Heart left ventricle (tissue), 16 donors: Measurements from ENCODE around the gene SPATA21. TPM values are rescaled to one million over a fixed set of nuclear protein-coding genes. Genes with fewer than 3 reads are reported as not detected.

Experiments used
- ATAC-seq, 4 donors: fragments of 200-7000 bp; cut with Tn5 transposase; one replicate each; pipeline ENCODE4 v1.9.1; 2020 to 2022; ENCODE audit warnings: moderate library complexity in 4 of 4, mild to moderate bottlenecking in 3 of 4, moderate number of reproducible peaks in 1 of 4
- DNase-seq, 5 donors: peaks; one replicate each; pipeline ENCODE4 v3.0.0-alpha.2; 2020
- H3K27ac ChIP-seq, 12 donors: fragments of 200-600 bp; sonication (generic) in 4 of 12; one replicate each; pipeline versions ENCODE4 v1.5.0 to v1.8.0; 2016 to 2022; ENCODE audit warnings: mild to moderate bottlenecking in 2 of 12
- H3K27me3 ChIP-seq, 9 donors: fragments of 200-600 bp; sonication (generic) in 2 of 9; one replicate each; pipeline versions ENCODE4 v1.5.1 to v1.8.0; 2016 to 2022; ENCODE audit warnings: mild to moderate bottlenecking in 3 of 9
- H3K36me3 ChIP-seq, 9 donors: fragments of 200-600 bp; sonication (generic) in 2 of 9; one replicate each; pipeline versions ENCODE4 v1.5.0 to v1.8.0; 2018 to 2022; ENCODE audit warnings: mild to moderate bottlenecking in 2 of 9
- H3K4me1 ChIP-seq, 12 donors: fragments of 200-600 bp; sonication (generic) in 4 of 12; one replicate each; pipeline versions ENCODE4 v1.5.0 to v1.8.0; 2016 to 2022; ENCODE audit warnings: mild to moderate bottlenecking in 3 of 12
- H3K4me3 ChIP-seq, 12 donors: fragments of 200-600 bp; sonication (generic) in 4 of 12; one replicate each; pipeline versions ENCODE4 v1.5.0 to v1.8.0; 2017 to 2022; ENCODE audit warnings: mild to moderate bottlenecking in 9 of 12, moderate library complexity in 4 of 12
- H3K9me3 ChIP-seq, 12 donors: fragments of 200-600 bp; sonication (generic) in 4 of 12; one replicate each; pipeline versions ENCODE4 v1.5.0 to v1.8.0; 2016 to 2022; ENCODE audit warnings: mild to moderate bottlenecking in 1 of 12
- POLR2A ChIP-seq, 2 donors: fragments of 450-650 bp; IDR thresholded peaks; one replicate each; pipeline ENCODE4 v1.6.1; 2017; ENCODE audit warnings: antibody characterized with exemption in 2 of 2, mild to moderate bottlenecking in 2 of 2, moderate library complexity in 2 of 2
- WGBS, 4 donors: extraction: QIAGEN DNeasy Blood & Tissue Kit in 2 of 4; methylation state at CpG; one replicate each; pipeline versions ENCODE4 v1.1.5 to v1.1.7; 2013 to 2018; 5-methylcytosine and 5-hydroxymethylcytosine counted together
- intact Hi-C, 10 donors: fragments of 100-400 bp; cut with DNase I; formaldehyde crosslinking; loops; one replicate each; pipeline versions ENCODE4 v1.11.1 to v1.14.2; 2022
- polyA plus RNA-seq, 2 donors: library from polyadenylated mRNA; stranded (reverse); fragments of 200-250 nt; gene quantifications; one replicate each; pipeline ENCODE4 v1.2.3, GENCODE V29; 2013
- total RNA-seq, 9 donors: library from RNA; depleted of rRNA in 2 of 9; stranded (reverse); fragments of >200 nt in 2 of 9; fragmentation: NEBNext Ultra II Directional in 3 of 9; extraction: Animal tissue kit (Norgen Biotek cat#: 25700) in 3 of 9; gene quantifications; one replicate each; pipeline versions ENCODE4 v1.1.0 to v1.2.4, GENCODE V29; 2016 to 2023
- TF ChIP-seq, protein P1 (sequence below), 12 donors: fragments of 200-600 bp; sonication (generic) in 4 of 12; IDR thresholded peaks; one replicate each; pipeline versions ENCODE4 v1.5.0 to v1.8.0; 2018 to 2022; ENCODE audit warnings: antibody characterized with exemption in 12 of 12, mild to moderate bottlenecking in 5 of 12
- donor health status: ischemic (EF 13 %, LVEDD 7.1; RV severe dilation, severe dysfunction).
- donor health status: healthy with polysubstance abuse.
- donor health status: DM: no; HTN: yes; CAD: no.
- donor health status: DM: no; HTN: no; CAD: no.
- donor health status: ischemic (EF 25% LVEDD 6.9; RV normal size, moderate dysfunction).
- donor health status: ischemic (EF 25% LVEDD 5.7; RV mildly dilated, moderate dysfunction).
- donor health status: healthy.
- donor health status: DM: yes; HTN: yes; CAD: no.
- donor health status: ischemic (EF 35%, LVEDD 5.7; RV mildly dilated, moderate dysfunction).
- donor health status: nonischemic (EF 11% LVEDD 7.7; RV severe dilation, severe dysfunction).
- donor health status: DM: yes; HTN: yes; CAD: no.
- donor health status: PGD.
- donor health status: ischemic (EF 29% LVEDD 5.4; RV normal size, mild dysfunction).
- donor health status: nonischemic (EF 23%, LVEDD 6.1; RV moderate dilation, normal function).

SPATA21 gene
- total and polyA plus RNA-seq, 11 donors: 0.06 to 0.08 TPM; not detected in 9

- intact Hi-C loops: loop anchor here in 8 of 10 donors (2.0 to 10.0 kb wide), 6 partner anchors 85 to 145 kb away; partner anchors contain the start of gene ARHGEF19 (in 1 of the 8)
- 0 to 1% (median 0%) methylated on average over 47 to 81 of the region's 81 CpGs for WGBS, 4 donors
Observed at GRCh38 chr1:16351994-16352841, 85.0 kb downstream of the SPATA21 start, which contains the start of gene FBXO42. Gene FBXO42 (minus strand): TSS chr1:16352480. CDS start chr1:16315418, 37,062 bp downstream.

GRCh38 chr1:16351456-16351993, 85.7 kb downstream of the SPATA21 start:
- ATAC-seq (no peak), DNase-seq (no peak)
- Histone ChIP-seq H3K9me3 (no peaks in the 10 kb centered on the region), H3K4me1 (peaks cover 5 to 41% (median 26%) of the 10 kb centered on the region in 12 donors), H3K27ac (peak overlapping the region; percentile 87 to 97 (median 94)), H3K27me3 (no peaks in the 10 kb centered on the region), H3K36me3 (peaks cover 0 to 8% (median 0%) of the 10 kb centered on the region in 9 donors), H3K4me3 (peak overlapping the region; percentile 70 to 99 (median 88))
- TF ChIP-seq POLR2A (IDR thresholded peaks at IDR 0.05): no peak
- TF ChIP-seq, protein P1, sequence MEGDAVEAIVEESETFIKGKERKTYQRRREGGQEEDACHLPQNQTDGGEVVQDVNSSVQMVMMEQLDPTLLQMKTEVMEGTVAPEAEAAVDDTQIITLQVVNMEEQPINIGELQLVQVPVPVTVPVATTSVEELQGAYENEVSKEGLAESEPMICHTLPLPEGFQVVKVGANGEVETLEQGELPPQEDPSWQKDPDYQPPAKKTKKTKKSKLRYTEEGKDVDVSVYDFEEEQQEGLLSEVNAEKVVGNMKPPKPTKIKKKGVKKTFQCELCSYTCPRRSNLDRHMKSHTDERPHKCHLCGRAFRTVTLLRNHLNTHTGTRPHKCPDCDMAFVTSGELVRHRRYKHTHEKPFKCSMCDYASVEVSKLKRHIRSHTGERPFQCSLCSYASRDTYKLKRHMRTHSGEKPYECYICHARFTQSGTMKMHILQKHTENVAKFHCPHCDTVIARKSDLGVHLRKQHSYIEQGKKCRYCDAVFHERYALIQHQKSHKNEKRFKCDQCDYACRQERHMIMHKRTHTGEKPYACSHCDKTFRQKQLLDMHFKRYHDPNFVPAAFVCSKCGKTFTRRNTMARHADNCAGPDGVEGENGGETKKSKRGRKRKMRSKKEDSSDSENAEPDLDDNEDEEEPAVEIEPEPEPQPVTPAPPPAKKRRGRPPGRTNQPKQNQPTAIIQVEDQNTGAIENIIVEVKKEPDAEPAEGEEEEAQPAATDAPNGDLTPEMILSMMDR (IDR thresholded peaks at IDR 0.05): no peak
- intact Hi-C loops: loop anchor here in 7 of 10 donors (5.0 to 10.0 kb wide), 5 partner anchors 84 to 144 kb away; partner anchors contain the start of gene ARHGEF19 (in 1 of the 7)
- WGBS, 4 donors: 0 to 1% (median 1%) methylated on average over 20 of the region's 20 CpGs

More at GRCh38 chr1:16351994-16352841, 85.0 kb downstream of the SPATA21 start, which contains the start of gene FBXO42:
- Histone ChIP-seq H3K4me1 (peaks cover 5 to 36% (median 26%) of the 10 kb centered on the region in 12 donors), H3K27me3 (no peaks in the 10 kb centered on the region), H3K36me3 (peaks cover 0 to 8% (median 0%) of the 10 kb centered on the region in 9 donors), H3K9me3 (no peaks in the 10 kb centered on the region), H3K4me3 (peak within 1 kb of the TSS; percentile 70 to 99 (median 88)), H3K27ac (peak within 1 kb of the TSS; percentile 87 to 97 (median 94))
- peak; percentile 90 to 98 (median 97) for ATAC-seq
- peak in 1 of 2 donors; percentile 96 for TF ChIP-seq POLR2A (IDR thresholded peaks at IDR 0.05)
- TF ChIP-seq, protein P1 (IDR thresholded peaks at IDR 0.05): peak in 11 of 12 donors; percentile 23 to 78 (median 54)
- DNase-seq: peak; percentile 92 to 96 (median 93)

DNA sequence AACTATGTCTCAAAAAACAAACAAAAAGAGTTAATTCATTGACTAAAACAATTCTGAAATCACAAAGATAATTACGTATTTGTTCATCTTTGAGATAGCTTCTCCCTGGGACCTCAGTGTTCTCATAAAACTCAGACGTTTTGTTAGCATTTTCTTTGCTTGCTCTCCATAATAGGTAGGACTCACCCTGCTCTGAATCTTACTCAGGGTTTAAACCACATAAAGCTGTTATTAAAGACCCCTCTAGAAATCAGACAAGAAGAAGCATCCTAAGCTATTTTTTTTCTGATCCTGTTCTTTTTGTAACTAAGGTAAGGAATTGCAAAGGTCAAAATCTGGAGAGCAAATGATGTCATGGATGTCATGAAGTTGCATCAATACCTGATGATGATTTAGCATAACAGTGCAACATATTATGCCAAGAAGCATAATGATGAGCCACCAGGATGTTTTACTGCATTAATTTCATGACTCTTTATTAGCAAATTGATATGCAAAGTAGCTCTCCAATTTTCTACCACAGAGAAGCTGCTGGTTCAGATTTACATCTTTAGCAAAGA, 87.3 kb downstream of the SPATA21 start:
- Histone ChIP-seq H3K9me3 (no peaks in the 10 kb centered on the region), H3K4me3 (peak overlapping the region in 4 of 12 donors; percentile 73 to 99 (median 88)), H3K4me1 (peaks cover 5 to 44% (median 26%) of the 10 kb centered on the region in 12 donors), H3K27ac (peak overlapping the region in 1 of 12 donors; percentile 19), H3K27me3 (no peaks in the 10 kb centered on the region), H3K36me3 (peaks cover 0 to 8% (median 0%) of the 10 kb centered on the region in 9 donors)
- TF ChIP-seq, protein P1 (IDR thresholded peaks at IDR 0.05): no peak
- TF ChIP-seq POLR2A (IDR thresholded peaks at IDR 0.05): no peak
- no peak for DNase-seq
- intact Hi-C loops: loop anchor here in 7 of 10 donors (5.0 to 10.0 kb wide), 5 partner anchors 83 to 143 kb away; partner anchors contain the start of gene ARHGEF19 (in 1 of the 7)
- WGBS, 4 donors: 38 to 54% (median 46%) methylated on average over 2 of the region's 2 CpGs
- no peak for ATAC-seq

Other genes with a start within 250 kb of the SPATA21 start
- gene ARHGEF19, start 224.8 kb downstream of the SPATA21 start, total RNA-seq: 1 to 10 TPM in 8 of 9 donors, under 1 TPM in 1; 0.97 to 3.8 (median 2.3) TPM
- gene ARHGEF19, start 224.8 kb downstream of the SPATA21 start, polyA plus RNA-seq: 1 to 10 TPM in 1 of 2 donors, under 1 TPM in 1; 0.99 to 3.5 TPM
- gene CPLANE2, start 200.2 kb downstream of the SPATA21 start, total RNA-seq: 1 to 10 TPM; 3.6 to 9.9 (median 5.7) TPM
- 1 to 10 TPM; 5.7 to 6.2 TPM for gene CPLANE2, start 200.2 kb downstream of the SPATA21 start, polyA plus RNA-seq
- 10 to 100 TPM; 15.4 to 44.4 (median 22.9) TPM for gene FBXO42, start 84.9 kb downstream of the SPATA21 start, total RNA-seq
- gene FBXO42, start 84.9 kb downstream of the SPATA21 start, polyA plus RNA-seq: 10 to 100 TPM; 11.0 to 18.8 TPM
- 100 to 1,000 TPM in 3 of 9 donors, 10 to 100 TPM in 6; 57.4 to 130 (median 94.4) TPM for gene SZRD1, start 70.2 kb downstream of the SPATA21 start, total RNA-seq
- 100 to 1,000 TPM in 1 of 2 donors, 10 to 100 TPM in 1; 54.4 to 140 TPM for gene SZRD1, start 70.2 kb downstream of the SPATA21 start, polyA plus RNA-seq
- 10 to 100 TPM; 10.7 to 53.0 (median 12.1) TPM for gene NECAP2, start 3.3 kb upstream of the SPATA21 start, total RNA-seq
- 10 to 100 TPM; 11.2 to 19.7 TPM for gene NECAP2, start 3.3 kb upstream of the SPATA21 start, polyA plus RNA-seq
- 1,000 to 10,000 TPM in 6 of 9 donors, 100 to 1,000 TPM in 1, not detected in 2; 364 to 3,776 (median 2,470) TPM for gene RNU1-1, start 76.9 kb upstream of the SPATA21 start, total RNA-seq
- not detected for gene RNU1-1, start 76.9 kb upstream of the SPATA21 start, polyA plus RNA-seq
- 10 to 100 TPM in 8 of 9 donors, 1 to 10 TPM in 1; 4.7 to 18.2 (median 14.3) TPM for gene NBPF1, start 176.1 kb upstream of the SPATA21 start, total RNA-seq
- 1 to 10 TPM; 4.4 to 4.8 TPM for gene NBPF1, start 176.1 kb upstream of the SPATA21 start, polyA plus RNA-seq
- 1,000 to 10,000 TPM in 6 of 9 donors, 100 to 1,000 TPM in 1, not detected in 2; 364 to 3,776 (median 2,470) TPM for gene RNU1-3, start 229.5 kb upstream of the SPATA21 start, total RNA-seq
- not detected for gene RNU1-3, start 229.5 kb upstream of the SPATA21 start, polyA plus RNA-seq